ENCODE data around the gene SH3GL1.

Gene SH3GL1

DNA sequence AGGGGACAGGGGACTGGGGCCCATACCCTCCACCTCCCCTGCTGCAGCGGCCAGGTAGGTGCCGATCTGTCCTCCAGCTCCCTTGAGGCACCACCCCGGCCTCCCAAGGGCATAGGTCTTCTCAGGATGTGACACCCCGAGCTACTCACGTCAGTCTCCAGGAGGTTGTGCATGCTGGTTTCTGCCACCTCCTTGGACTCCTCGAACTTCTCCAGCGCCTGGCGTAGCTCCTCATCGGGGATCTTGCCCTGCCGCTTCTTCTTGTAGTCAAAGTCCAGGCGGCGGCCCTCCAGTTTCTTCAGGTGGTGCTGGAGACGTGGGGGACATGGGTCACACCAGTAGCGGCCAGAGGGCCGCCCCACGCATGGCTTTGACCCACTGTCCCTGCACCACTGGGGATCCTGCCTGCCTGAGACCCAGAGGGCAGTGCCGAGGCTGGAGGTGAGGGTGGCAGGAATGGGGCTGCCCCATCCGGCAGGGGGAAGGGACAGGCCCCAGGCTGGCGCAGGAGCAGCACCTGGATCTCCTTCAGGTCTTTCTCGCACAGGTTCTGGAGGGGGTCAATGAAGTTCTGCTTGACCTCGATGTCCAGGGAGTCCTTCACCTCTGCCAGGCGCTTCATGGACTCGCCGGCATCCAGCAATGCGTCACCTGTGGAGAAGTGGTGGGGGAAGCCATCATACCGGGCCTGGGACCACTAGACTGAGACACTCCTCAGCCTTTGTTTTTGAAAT, 36.6 kb downstream of the SH3GL1 start:
- no peak overlapping the region for H3K4me3 ChIP-seq (ENCODE audit: low read length)
- H3K27me3 ChIP-seq (ENCODE audit: insufficient read depth, low read length) = no peaks in the 10 kb centered on the region
- H2AFZ ChIP-seq (ENCODE audit: low read depth, low read length) = no peak overlapping the region
- no peaks in the 10 kb centered on the region for H3K9me3 ChIP-seq (ENCODE audit: low read length)
- H3K36me3 ChIP-seq (ENCODE audit: insufficient read depth, low read length) = peaks cover 54% of the 10 kb centered on the region
- no peaks in the 10 kb centered on the region for H3K4me1 ChIP-seq (ENCODE audit: insufficient read depth, low read length)

- H3K36me3 ChIP-seq (ENCODE audit: insufficient read depth, low read length) = peaks cover 59% of the 10 kb centered on the region
- H3K9me3 ChIP-seq (ENCODE audit: low read length) = no peaks in the 10 kb centered on the region
- no peak overlapping the region for H3K4me3 ChIP-seq (ENCODE audit: low read length)
- no peaks in the 10 kb centered on the region for H3K27me3 ChIP-seq (ENCODE audit: insufficient read depth, low read length)
- H3K4me1 ChIP-seq (ENCODE audit: insufficient read depth, low read length) = no peaks in the 10 kb centered on the region
- H2AFZ ChIP-seq (ENCODE audit: low read depth, low read length) = no peak overlapping the region
These were observed 37.4 kb downstream of the SH3GL1 start for GRCh38 chr19:4362831-4363545.

DNA sequence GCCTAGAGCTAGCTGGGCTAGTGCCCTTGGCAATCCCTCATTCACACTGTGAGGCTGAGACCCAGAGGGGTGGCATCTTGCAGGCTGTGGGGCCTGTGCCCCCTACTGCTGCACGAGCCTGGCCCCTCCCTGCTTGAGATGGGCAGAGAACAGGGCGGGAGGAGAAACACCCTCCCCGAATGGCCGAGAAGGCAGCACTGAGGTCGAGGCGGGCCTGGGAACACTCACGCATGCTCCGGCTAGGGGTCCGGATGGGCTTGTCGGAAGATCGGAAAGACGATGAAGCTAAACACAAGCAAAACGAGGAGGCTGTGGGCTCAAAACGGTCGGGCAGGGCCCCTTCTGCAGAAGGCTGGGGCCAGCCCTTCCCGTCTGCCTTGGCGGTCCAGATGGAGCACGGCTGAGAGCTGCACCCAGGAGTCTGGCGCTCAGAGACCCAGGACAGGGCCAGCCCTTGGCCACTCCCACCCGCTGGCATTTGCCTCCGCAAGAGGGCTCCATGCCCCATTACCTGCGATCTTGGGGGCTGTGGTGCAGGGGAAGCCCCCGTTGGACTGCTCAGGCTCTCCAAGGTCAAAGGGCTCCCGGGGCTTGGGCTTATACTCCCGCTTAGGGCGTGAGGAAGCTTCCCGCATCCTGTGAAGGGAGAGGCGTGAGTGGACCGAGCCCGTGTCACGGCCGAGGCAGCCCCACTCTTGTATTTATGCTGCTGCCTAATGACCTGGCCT, 38.1 kb downstream of the SH3GL1 start:
- H3K4me3 ChIP-seq (ENCODE audit: low read length) = no peak overlapping the region
- peaks cover 65% of the 10 kb centered on the region for H3K36me3 ChIP-seq (ENCODE audit: insufficient read depth, low read length)

GRCh38 chr19:4361152-4362046, 38.9 kb downstream of the SH3GL1 start:
- no peaks in the 10 kb centered on the region for H3K4me1 ChIP-seq (ENCODE audit: insufficient read depth, low read length)
- H2AFZ ChIP-seq (ENCODE audit: low read depth, low read length) = no peak overlapping the region
- no peaks in the 10 kb centered on the region for H3K27me3 ChIP-seq (ENCODE audit: insufficient read depth, low read length)
- no peak overlapping the region for H3K4me3 ChIP-seq (ENCODE audit: low read length)
- H3K9me3 ChIP-seq (ENCODE audit: low read length) = no peaks in the 10 kb centered on the region
- H3K36me3 ChIP-seq (ENCODE audit: insufficient read depth, low read length) = peaks cover 69% of the 10 kb centered on the region

More for the DNA sequence above, 38.1 kb downstream of the SH3GL1 start:
- Histone ChIP-seq H2AFZ (ENCODE audit: low read depth, low read length) (no peak overlapping the region), H3K9me3 (ENCODE audit: low read length) (no peaks in the 10 kb centered on the region), H3K27me3 (ENCODE audit: insufficient read depth, low read length) (no peaks in the 10 kb centered on the region), H3K4me1 (ENCODE audit: insufficient read depth, low read length) (no peaks in the 10 kb centered on the region)

DNA sequence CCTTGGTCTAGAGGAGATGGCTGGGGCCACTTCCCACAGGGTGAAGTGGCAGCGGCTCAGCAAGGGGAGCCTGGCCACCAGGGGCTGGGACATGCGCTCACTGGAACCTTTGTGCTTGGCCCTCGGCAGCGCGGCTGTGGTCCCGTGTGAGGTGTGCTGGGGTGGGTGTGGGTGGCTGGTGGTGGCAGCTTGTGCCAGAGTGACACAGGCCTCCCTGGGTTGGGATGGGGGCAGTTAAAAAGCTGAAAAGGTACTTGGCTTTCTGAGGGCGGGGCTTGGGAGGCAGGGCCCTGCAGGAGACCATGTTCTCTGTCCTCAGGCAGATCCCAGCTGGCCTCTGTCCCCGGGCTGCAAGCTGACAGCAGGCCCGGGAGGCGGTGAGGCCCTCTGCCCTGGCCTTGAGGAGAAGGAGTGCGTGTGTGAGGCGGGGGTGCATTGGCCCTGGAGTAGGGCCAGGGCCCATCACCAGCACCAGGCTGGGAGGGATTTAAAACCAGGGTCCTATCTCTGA, 39.7 kb downstream of the SH3GL1 start:
- H3K36me3 ChIP-seq (ENCODE audit: insufficient read depth, low read length) = peaks cover 64% of the 10 kb centered on the region

GRCh38 chr19:4360081-4360569, 40.2 kb downstream of the SH3GL1 start:
- Histone ChIP-seq H3K36me3 (ENCODE audit: insufficient read depth, low read length) (peaks cover 59% of the 10 kb centered on the region), H3K27me3 (ENCODE audit: insufficient read depth, low read length) (no peaks in the 10 kb centered on the region), H3K4me1 (ENCODE audit: insufficient read depth, low read length) (no peaks in the 10 kb centered on the region), H3K4me3 (ENCODE audit: low read length) (no peak overlapping the region), H3K9me3 (ENCODE audit: low read length) (no peaks in the 10 kb centered on the region), H2AFZ (ENCODE audit: low read depth, low read length) (no peak overlapping the region)

More for the DNA sequence above, 39.7 kb downstream of the SH3GL1 start:
- no peaks in the 10 kb centered on the region for H3K9me3 ChIP-seq (ENCODE audit: low read length)
- no peak overlapping the region for H2AFZ ChIP-seq (ENCODE audit: low read depth, low read length)
- no peak overlapping the region for H3K4me3 ChIP-seq (ENCODE audit: low read length)
- no peaks in the 10 kb centered on the region for H3K4me1 ChIP-seq (ENCODE audit: insufficient read depth, low read length)
- H3K27me3 ChIP-seq (ENCODE audit: insufficient read depth, low read length) = no peaks in the 10 kb centered on the region

DNA sequence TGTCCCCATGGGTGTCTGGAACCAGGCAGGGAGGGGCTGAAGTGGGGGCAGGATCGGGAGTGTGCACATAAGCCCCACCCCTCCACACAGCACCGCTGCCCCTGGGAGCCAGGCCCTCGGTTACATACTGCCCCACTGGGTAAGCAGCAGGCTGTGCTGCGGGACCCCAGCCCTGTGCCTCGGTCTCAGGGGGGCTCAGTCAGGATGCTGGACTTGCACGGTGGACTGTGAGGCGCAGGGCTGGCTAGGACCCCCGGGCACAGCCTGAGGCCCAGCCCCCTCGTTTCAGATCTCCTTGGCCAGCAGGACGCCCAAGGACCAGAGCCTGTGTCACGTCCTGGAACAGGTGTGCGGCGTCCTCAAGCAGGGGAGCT, 40.7 kb downstream of the SH3GL1 start:
- Histone ChIP-seq H3K27me3 (ENCODE audit: insufficient read depth, low read length) (no peaks in the 10 kb centered on the region), H3K36me3 (ENCODE audit: insufficient read depth, low read length) (peaks cover 61% of the 10 kb centered on the region), H3K4me3 (ENCODE audit: low read length) (no peak overlapping the region), H3K9me3 (ENCODE audit: low read length) (no peaks in the 10 kb centered on the region), H2AFZ (ENCODE audit: low read depth, low read length) (no peak overlapping the region), H3K4me1 (ENCODE audit: insufficient read depth, low read length) (no peaks in the 10 kb centered on the region)

DNA sequence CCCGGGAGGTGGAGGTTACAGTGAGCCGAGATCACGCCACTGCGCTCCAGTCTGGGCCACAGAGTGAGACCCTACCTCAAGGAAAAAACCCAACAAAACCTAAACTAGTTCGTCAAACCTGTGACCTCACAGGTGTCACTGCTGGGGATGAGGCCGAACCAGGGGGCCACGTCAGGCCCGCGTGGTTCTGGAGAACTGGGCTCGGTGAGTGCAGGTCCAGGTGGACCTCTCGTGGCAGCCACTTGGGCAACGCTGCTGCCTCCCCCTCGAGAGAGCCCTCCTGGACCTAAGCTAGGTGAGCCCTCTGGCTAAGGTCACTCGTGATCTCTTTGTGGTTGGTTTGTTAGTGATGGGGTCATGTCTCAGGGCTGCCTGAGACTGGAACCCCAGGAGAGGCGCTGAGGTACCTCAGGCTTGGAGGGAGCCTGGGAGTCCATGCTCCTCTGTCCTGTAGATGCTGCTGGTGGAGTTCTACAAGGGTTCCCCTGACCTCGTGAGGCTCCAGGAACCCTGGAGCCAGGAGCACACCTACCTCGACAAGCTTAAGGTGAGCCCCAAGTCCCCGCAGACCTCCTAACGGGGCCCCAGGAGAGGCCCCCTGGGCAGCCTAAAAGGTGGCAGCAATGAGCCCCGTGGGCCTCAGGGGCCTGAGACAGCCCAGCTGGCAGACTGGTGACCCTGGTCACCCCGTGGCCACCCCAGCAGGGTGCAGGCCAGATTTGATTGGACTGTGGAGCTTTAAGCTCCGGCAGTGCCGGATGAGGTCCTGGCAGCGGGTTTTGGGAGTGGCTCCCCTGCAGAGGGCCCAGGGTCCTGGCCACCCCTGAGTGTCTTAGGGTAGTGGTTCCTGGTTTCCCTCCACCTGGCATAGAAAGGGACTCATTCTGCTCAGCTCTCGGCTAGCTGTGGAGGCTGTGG, 41.4 kb downstream of the SH3GL1 start:
- Histone ChIP-seq H3K4me3 (ENCODE audit: low read length) (no peak overlapping the region), H3K27me3 (ENCODE audit: insufficient read depth, low read length) (no peaks in the 10 kb centered on the region), H2AFZ (ENCODE audit: low read depth, low read length) (no peak overlapping the region), H3K36me3 (ENCODE audit: insufficient read depth, low read length) (peaks cover 65% of the 10 kb centered on the region), H3K4me1 (ENCODE audit: insufficient read depth, low read length) (no peaks in the 10 kb centered on the region), H3K9me3 (ENCODE audit: low read length) (no peaks in the 10 kb centered on the region)

GRCh38 chr19:4357921-4358326, 42.4 kb downstream of the SH3GL1 start:
- peaks cover 60% of the 10 kb centered on the region for H3K36me3 ChIP-seq (ENCODE audit: insufficient read depth, low read length)

DNA sequence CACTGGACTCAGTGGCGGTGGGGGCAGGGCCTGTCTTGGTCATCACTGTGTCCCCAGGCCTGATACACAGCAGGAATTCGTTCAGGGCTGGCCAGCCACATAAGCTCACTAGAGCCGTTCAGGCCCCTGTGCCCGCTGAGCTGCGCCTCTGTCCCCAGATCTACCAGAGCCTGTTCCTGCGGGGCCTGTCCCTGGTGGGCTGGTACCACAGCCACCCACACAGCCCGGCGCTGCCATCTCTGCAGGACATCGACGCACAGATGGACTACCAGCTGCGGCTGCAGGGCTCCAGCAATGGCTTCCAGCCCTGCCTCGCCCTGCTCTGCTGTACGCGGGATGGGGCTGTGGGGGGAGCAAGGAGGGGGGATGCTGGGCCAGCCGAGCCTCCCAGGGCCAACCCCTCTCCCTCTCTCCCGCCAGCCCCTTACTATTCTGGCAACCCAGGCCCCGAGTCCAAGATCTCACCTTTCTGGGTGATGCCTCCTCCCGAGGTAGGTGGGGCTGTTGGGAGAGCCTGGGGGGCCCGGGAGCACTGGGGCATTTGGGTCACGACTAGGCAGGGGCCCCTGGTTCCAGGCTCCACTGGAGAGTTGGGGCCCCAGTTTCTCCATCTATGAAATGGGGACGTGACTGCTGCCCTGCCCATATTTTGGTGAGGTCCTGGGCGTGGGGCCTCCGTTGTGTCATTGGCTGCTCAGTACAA, 43.1 kb downstream of the SH3GL1 start:
- no peak overlapping the region for H2AFZ ChIP-seq (ENCODE audit: low read depth, low read length)
- H3K27me3 ChIP-seq (ENCODE audit: insufficient read depth, low read length) = no peaks in the 10 kb centered on the region
- no peak overlapping the region for H3K4me3 ChIP-seq (ENCODE audit: low read length)
- no peaks in the 10 kb centered on the region for H3K4me1 ChIP-seq (ENCODE audit: insufficient read depth, low read length)
- H3K36me3 ChIP-seq (ENCODE audit: insufficient read depth, low read length) = peaks cover 56% of the 10 kb centered on the region
- no peaks in the 10 kb centered on the region for H3K9me3 ChIP-seq (ENCODE audit: low read length)

More at GRCh38 chr19:4357921-4358326, 42.4 kb downstream of the SH3GL1 start:
- Histone ChIP-seq H2AFZ (ENCODE audit: low read depth, low read length) (no peak overlapping the region), H3K4me1 (ENCODE audit: insufficient read depth, low read length) (no peaks in the 10 kb centered on the region), H3K4me3 (ENCODE audit: low read length) (no peak overlapping the region), H3K27me3 (ENCODE audit: insufficient read depth, low read length) (no peaks in the 10 kb centered on the region), H3K9me3 (ENCODE audit: low read length) (no peaks in the 10 kb centered on the region)

DNA sequence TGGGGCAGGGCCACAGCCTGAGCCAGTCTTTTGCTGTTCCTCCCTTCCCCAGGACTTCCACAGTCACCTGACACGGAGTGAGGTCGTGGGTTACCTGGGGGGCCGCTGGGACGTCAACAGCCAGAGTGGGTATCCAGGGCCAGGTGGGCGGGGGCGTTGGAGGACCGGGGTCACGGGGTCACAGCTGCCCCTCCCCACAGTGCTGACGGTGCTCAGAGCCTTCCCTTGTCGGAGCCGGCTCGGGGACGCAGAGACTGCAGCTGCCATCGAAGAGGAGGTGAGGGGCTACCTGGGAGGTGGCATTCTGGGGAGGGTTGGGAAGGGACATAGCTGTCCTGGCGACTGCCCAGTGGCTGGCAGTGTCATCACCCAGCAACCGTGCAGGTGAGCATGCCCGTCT, 45.5 kb downstream of the SH3GL1 start:
- H3K27me3 ChIP-seq (ENCODE audit: insufficient read depth, low read length) = no peaks in the 10 kb centered on the region
- no peaks in the 10 kb centered on the region for H3K9me3 ChIP-seq (ENCODE audit: low read length)
- H3K4me1 ChIP-seq (ENCODE audit: insufficient read depth, low read length) = no peaks in the 10 kb centered on the region
- H3K36me3 ChIP-seq (ENCODE audit: insufficient read depth, low read length) = peaks cover 53% of the 10 kb centered on the region
- H2AFZ ChIP-seq (ENCODE audit: low read depth, low read length) = no peak overlapping the region
- no peak overlapping the region for H3K4me3 ChIP-seq (ENCODE audit: low read length)

Measured in neuron (in vitro differentiated cells).